CD14-positive monocyte (primary cell): ENCODE measurements around the gene ANTXR2. TPM values are rescaled to one million over a fixed set of nuclear protein-coding genes. Genes with fewer than 3 reads are reported as not detected.
"Not testable (repeated sequence)": the region's sequence is repeated elsewhere in the genome, so short reads cannot be mapped to it uniquely, and the experiment has no call there.

Experiments used
- DNase-seq, 3 donors: peaks; one replicate each; pipeline ENCODE4 v3.0.0-alpha.2; 2011 to 2022
- H2AFZ ChIP-seq: 2 replicates; pipeline ENCODE4 v1.6.0; 2012; ENCODE audit warnings: mild to moderate bottlenecking, low read depth, low read length, inconsistent platforms; ENCODE audit not compliant: insufficient read depth, poor library complexity, severe bottlenecking
- H3K27ac ChIP-seq, 2 donors: 1 replicate in 1 of 2; 2 replicates in 1 of 2; pipeline ENCODE4 v1.5.1; 2012 to 2013; ENCODE audit warnings: low read length in 2 of 2, control low read depth in 1 of 2, inconsistent platforms in 1 of 2, low read depth in 1 of 2, mild to moderate bottlenecking in 1 of 2
- H3K27me3 ChIP-seq, 2 donors: one replicate each; pipeline versions ENCODE4 v1.6.0 to v1.6.1; 2011 to 2013; ENCODE audit warnings: low read length in 2 of 2; ENCODE audit not compliant: control insufficient read depth in 2 of 2, insufficient read depth in 2 of 2
- H3K36me3 ChIP-seq, 2 donors: replicated peaks in 1 of 2; 1 replicate in 1 of 2; 2 replicates in 1 of 2; pipeline versions ENCODE4 v1.5.1 to v1.6.1; 2012 to 2013; ENCODE audit warnings: low read length in 2 of 2, control low read depth in 1 of 2, inconsistent platforms in 1 of 2, mild to moderate bottlenecking in 1 of 2; ENCODE audit not compliant: insufficient read depth in 2 of 2, control insufficient read depth in 1 of 2
- H3K4me1 ChIP-seq, 2 donors: 1 replicate in 1 of 2; 2 replicates in 1 of 2; pipeline versions ENCODE4 v1.5.1 to v1.6.1; 2012 to 2013; ENCODE audit warnings: low read length in 2 of 2, control low read depth in 1 of 2, inconsistent platforms in 1 of 2, mild to moderate bottlenecking in 1 of 2, moderate library complexity in 1 of 2; ENCODE audit not compliant: insufficient read depth in 2 of 2, control insufficient read depth in 1 of 2
- H3K4me2 ChIP-seq: replicated peaks from 2 replicates; pipeline ENCODE3; 2012; ENCODE audit warnings: low read length, moderate library complexity, mild to moderate bottlenecking; ENCODE audit not compliant: poor library complexity, severe bottlenecking; ENCODE audit errors: extremely low read depth
- H3K4me3 ChIP-seq, 3 experiments: fragments of 200-600 bp in 1 of 3; sonication (generic) in 1 of 3; replicated peaks in 1 of 3; 1 replicate in 2 of 3; 2 replicates in 1 of 3; pipeline ENCODE4 v1.5.1; 2011 to 2013; ENCODE audit warnings: low read length in 3 of 3, mild to moderate bottlenecking in 3 of 3, control low read depth in 2 of 3, low read depth in 2 of 3, inconsistent platforms in 1 of 3, moderate library complexity in 1 of 3
- H3K79me2 ChIP-seq: 2 replicates; pipeline ENCODE4 v1.6.0; 2012; ENCODE audit warnings: mild to moderate bottlenecking, control low read depth, inconsistent platforms, low read length, moderate library complexity; ENCODE audit not compliant: insufficient read depth
- H3K9ac ChIP-seq: 2 replicates; pipeline ENCODE4 v1.6.0; 2017; ENCODE audit warnings: low read length, mild to moderate bottlenecking; ENCODE audit not compliant: insufficient read depth, poor library complexity, severe bottlenecking
- H3K9me3 ChIP-seq, 2 donors: replicated peaks in 1 of 2; 1 replicate in 1 of 2; 2 replicates in 1 of 2; pipeline versions ENCODE4 v1.5.1 to v1.6.1; 2012 to 2013; ENCODE audit warnings: low read length in 2 of 2, control low read depth in 1 of 2; ENCODE audit not compliant: control insufficient read depth in 1 of 2, insufficient read depth in 1 of 2
- H4K20me1 ChIP-seq: 2 replicates; pipeline ENCODE4 v1.6.0; 2012; ENCODE audit warnings: mild to moderate bottlenecking, low read length, control low read depth, moderate library complexity; ENCODE audit not compliant: insufficient read depth
- H3K27ac Mint-ChIP-seq, 7 donors: one replicate each; pipeline ENCODE4 v1.8.0; 2020; ENCODE audit warnings: mild to moderate bottlenecking in 7 of 7, mixed read lengths in 7 of 7, moderate library complexity in 6 of 7, inconsistent platforms in 2 of 7
- H3K27me3 Mint-ChIP-seq, 3 donors: one replicate each; pipeline ENCODE4 v1.8.0; 2021 to 2022; ENCODE audit warnings: low read depth in 3 of 3, mild to moderate bottlenecking in 3 of 3, mixed read lengths in 3 of 3, moderate library complexity in 3 of 3, inconsistent platforms in 1 of 3
- H3K36me3 Mint-ChIP-seq, 2 donors: one replicate each; pipeline ENCODE4 v1.8.0; 2020; ENCODE audit warnings: mixed read lengths in 2 of 2, inconsistent platforms in 1 of 2, mild to moderate bottlenecking in 1 of 2
- H3K4me1 Mint-ChIP-seq: one replicate; pipeline ENCODE4 v1.8.0; 2020; ENCODE audit warnings: mild to moderate bottlenecking, mixed read lengths
- H3K4me3 Mint-ChIP-seq, 2 donors: one replicate each; pipeline ENCODE4 v1.8.0; 2020; ENCODE audit warnings: mild to moderate bottlenecking in 2 of 2, mixed read lengths in 2 of 2, moderate library complexity in 1 of 2
- H3K9me3 Mint-ChIP-seq, 7 donors: one replicate each; pipeline ENCODE4 v1.8.0; 2020 to 2022; ENCODE audit warnings: mixed read lengths in 7 of 7, mild to moderate bottlenecking in 6 of 7, moderate library complexity in 6 of 7, inconsistent platforms in 2 of 7
- CTCF ChIP-seq: fragments of 200-600 bp; IDR thresholded peaks from one replicate; pipeline ENCODE4 v1.8.0; 2022; ENCODE audit warnings: antibody characterized with exemption, mild to moderate bottlenecking
- WGBS: methylation state at CpG from one replicate; pipeline ENCODE4 v1.1.5; 2013; ENCODE audit warnings: missing lambda C conversion rate; ENCODE audit not compliant: insufficient coverage; 5-methylcytosine and 5-hydroxymethylcytosine counted together
- intact Hi-C, 2 donors: fragments of 100-400 bp; cut with micrococcal nuclease; formaldehyde crosslinking; loops; one replicate each; pipeline versions ENCODE4 v1.15.0 to v1.15.1; 2023
- polyA plus RNA-seq, 3 donors: library from polyadenylated mRNA; depleted of rRNA in 1 of 3; unstranded in 2 of 3; stranded (reverse) in 1 of 3; fragments of 300-500 nt in 2 of 3; fragments of >200 nt in 1 of 3; fragmentation: Illumina TruSeq in 2 of 3; gene quantifications; 1 replicate in 2 of 3; 2 replicates in 1 of 3; pipeline ENCODE4 v1.2.3, GENCODE V29; 2012 to 2021

Gene ANTXR2
- polyA plus RNA-seq, 3 donors = 15.4 to 69.6 (median 59.2) TPM

DNA sequence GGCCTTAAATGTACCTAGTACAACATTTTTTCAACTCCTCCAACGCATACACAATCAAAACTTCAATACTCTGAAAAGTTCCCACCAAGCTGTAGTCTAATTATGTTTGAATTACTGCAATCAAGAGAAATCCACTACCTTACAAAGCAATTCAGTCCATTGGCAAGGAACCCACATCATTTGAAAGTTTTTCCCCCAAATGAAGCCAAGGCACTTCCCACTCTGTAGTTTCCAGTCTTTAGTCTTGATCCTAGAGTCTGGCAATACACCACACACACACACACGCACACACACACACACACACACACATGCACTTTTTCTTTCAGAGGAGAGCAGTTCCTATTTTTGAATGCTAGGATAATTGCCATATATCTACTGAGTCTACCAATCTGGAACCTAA lies 79.6 kb downstream of the ANTXR2 start:
- H3K36me3 Mint-ChIP-seq = peaks cover 33 to 55% of the 10 kb centered on the region in 2 donors
- H3K27ac ChIP-seq = no peak overlapping the region

DNA sequence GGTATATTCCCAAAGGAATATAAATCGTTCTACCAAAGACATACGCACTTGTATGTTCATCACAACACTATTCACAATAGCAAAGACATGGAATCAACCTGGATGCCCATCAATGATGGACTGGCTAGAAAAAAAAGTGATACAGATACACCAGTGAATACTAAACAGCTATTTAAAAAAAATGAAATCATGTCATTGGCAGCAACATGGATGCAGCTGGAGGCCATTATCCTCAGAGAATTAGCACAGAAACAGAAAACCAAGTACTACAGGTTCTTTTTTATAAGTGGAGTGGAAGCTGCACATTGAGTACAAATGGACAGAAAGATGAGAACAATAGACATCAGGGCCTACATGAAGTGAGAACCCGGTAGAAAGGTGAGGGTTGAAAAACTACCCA lies 81.4 kb downstream of the ANTXR2 start:
- H3K9ac ChIP-seq = no peak overlapping the region
- no peaks in the 10 kb centered on the region for H3K9me3 ChIP-seq
- Mint-ChIP-seq H3K4me1 (peaks cover 20% of the 10 kb centered on the region), H3K27ac (peak overlapping the region in 1 of 7 donors; percentile 7), H3K9me3 (peaks cover 0 to 8% (median 3%) of the 10 kb centered on the region in 7 donors), H3K4me3 (no peak overlapping the region), H3K27me3 (no peaks in the 10 kb centered on the region), H3K36me3 (peaks cover 34 to 53% of the 10 kb centered on the region in 2 donors)
- no peak for TF ChIP-seq CTCF
- H3K4me1 ChIP-seq = peaks cover 0 to 8% of the 10 kb centered on the region in 2 donors
- H3K4me3 ChIP-seq = no peak overlapping the region
- H4K20me1 ChIP-seq = peaks cover 91% of the 10 kb centered on the region
- no peak for DNase-seq
- H3K27me3 ChIP-seq = no peaks in the 10 kb centered on the region
- intact Hi-C loops = no loop called here
- H3K36me3 ChIP-seq = peaks cover 0 to 31% of the 10 kb centered on the region in 2 donors
- H3K4me2 ChIP-seq = no peak overlapping the region
- no CpG with 5 or more reads among the region's 3 CpGs for WGBS
- H2AFZ ChIP-seq = no peak overlapping the region
- H3K79me2 ChIP-seq = peaks cover 86% of the 10 kb centered on the region
- H3K27ac ChIP-seq = no peak overlapping the region

More for the DNA sequence above, 79.6 kb downstream of the ANTXR2 start:
- Histone ChIP-seq H3K79me2 (peaks cover 75% of the 10 kb centered on the region), H3K4me1 (no peaks in the 10 kb centered on the region), H3K4me3 (no peak overlapping the region), H3K27me3 (no peaks in the 10 kb centered on the region), H3K9ac (no peak overlapping the region), H4K20me1 (peaks cover 92% of the 10 kb centered on the region), H3K9me3 (no peaks in the 10 kb centered on the region), H3K4me2 (no peak overlapping the region), H3K36me3 (peaks cover 0 to 39% of the 10 kb centered on the region in 2 donors), H2AFZ (no peak overlapping the region)
- intact Hi-C loops = no loop called here
- DNase-seq = no peak
- 100% methylated on average over 1 of the region's 2 CpGs for WGBS
- no peaks in the 10 kb centered on the region for H3K27me3 Mint-ChIP-seq
- H3K4me3 Mint-ChIP-seq = no peak overlapping the region
- no peak for TF ChIP-seq CTCF
- no peak overlapping the region for H3K27ac Mint-ChIP-seq
- H3K9me3 Mint-ChIP-seq = peaks cover 0 to 8% (median 3%) of the 10 kb centered on the region in 7 donors
- peaks cover 8% of the 10 kb centered on the region for H3K4me1 Mint-ChIP-seq

- Mint-ChIP-seq H3K36me3 (peaks cover 34 to 51% of the 10 kb centered on the region in 2 donors), H3K4me1 (peaks cover 22% of the 10 kb centered on the region)
- H3K4me1 ChIP-seq, H3K4me2 ChIP-seq, H3K4me3 Mint-ChIP-seq, H3K4me3 ChIP-seq, H3K9ac ChIP-seq, H3K9me3 Mint-ChIP-seq, intact Hi-C loops, H3K27me3 ChIP-seq, H2AFZ ChIP-seq, DNase-seq, H3K27ac Mint-ChIP-seq, H3K27me3 Mint-ChIP-seq, H3K9me3 ChIP-seq, H3K27ac ChIP-seq: not testable (repeated sequence)
- Histone ChIP-seq H4K20me1 (peaks cover 91% of the 10 kb centered on the region), H3K79me2 (peaks cover 87% of the 10 kb centered on the region), H3K36me3 (peaks cover 0 to 29% of the 10 kb centered on the region in 2 donors)
- WGBS = 100% methylated on average over 1 of the region's 2 CpGs
These were observed 81.9 kb downstream of the ANTXR2 start for GRCh38 chr4:79991100-79991499.
